ENCODE results near the gene ANKRD22. TPM values are rescaled to one million over a fixed set of nuclear protein-coding genes. Genes with fewer than 3 reads are reported as not detected.
A peak's percentile ranks its signal among the peaks of the same experiment; 100 is the strongest.

The ANKRD22 gene
- total RNA-seq, 2 experiments from 2014 or later = not detected

DNA sequence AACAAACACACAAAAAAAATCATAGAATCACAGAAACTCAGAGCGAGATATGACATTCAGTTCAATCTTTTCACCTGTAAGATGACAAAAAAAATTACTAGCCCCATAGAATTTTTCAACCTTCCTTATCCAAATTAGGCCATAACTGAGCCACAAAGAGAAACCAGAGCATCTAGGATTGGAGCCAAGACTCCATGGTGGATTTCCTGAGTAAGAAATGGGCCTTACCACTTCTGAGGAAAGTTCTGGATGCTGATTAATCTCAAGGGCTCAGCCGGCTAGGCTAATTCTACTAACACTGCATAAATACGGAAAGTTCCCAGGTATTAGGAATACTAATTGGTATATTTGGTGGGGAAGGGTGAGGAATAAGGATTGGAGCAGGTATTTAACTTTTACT lies 32.4 kb downstream of the ANKRD22 start:
- DNase-seq (no peak), ATAC-seq (ENCODE audit: low read depth) (no peak)
- Mint-ChIP-seq H3K4me1 (peaks cover 12% of the 10 kb centered on the region), H3K9me3 (no peaks in the 10 kb centered on the region), H3K27me3 (peaks cover 1% of the 10 kb centered on the region), H3K4me3 (no peak overlapping the region), H3K36me3 (peaks cover 3% of the 10 kb centered on the region), H3K27ac (no peak overlapping the region)
- POLR2A ChIA-PET = no interaction called here

- no peak overlapping the region for H3K4me3 Mint-ChIP-seq
- H3K27ac Mint-ChIP-seq = no peak overlapping the region
- no peaks in the 10 kb centered on the region for H3K9me3 Mint-ChIP-seq
- H3K4me1 Mint-ChIP-seq = peaks cover 10% of the 10 kb centered on the region
- DNase-seq (no peak), ATAC-seq (ENCODE audit: low read depth) (no peak)
- POLR2A ChIA-PET = no interaction called here
- peaks cover 5% of the 10 kb centered on the region for H3K27me3 Mint-ChIP-seq
- H3K36me3 Mint-ChIP-seq = no peaks in the 10 kb centered on the region
Measured at GRCh38 chr10:88813200-88813599, 38.4 kb downstream of the ANKRD22 start.

DNA sequence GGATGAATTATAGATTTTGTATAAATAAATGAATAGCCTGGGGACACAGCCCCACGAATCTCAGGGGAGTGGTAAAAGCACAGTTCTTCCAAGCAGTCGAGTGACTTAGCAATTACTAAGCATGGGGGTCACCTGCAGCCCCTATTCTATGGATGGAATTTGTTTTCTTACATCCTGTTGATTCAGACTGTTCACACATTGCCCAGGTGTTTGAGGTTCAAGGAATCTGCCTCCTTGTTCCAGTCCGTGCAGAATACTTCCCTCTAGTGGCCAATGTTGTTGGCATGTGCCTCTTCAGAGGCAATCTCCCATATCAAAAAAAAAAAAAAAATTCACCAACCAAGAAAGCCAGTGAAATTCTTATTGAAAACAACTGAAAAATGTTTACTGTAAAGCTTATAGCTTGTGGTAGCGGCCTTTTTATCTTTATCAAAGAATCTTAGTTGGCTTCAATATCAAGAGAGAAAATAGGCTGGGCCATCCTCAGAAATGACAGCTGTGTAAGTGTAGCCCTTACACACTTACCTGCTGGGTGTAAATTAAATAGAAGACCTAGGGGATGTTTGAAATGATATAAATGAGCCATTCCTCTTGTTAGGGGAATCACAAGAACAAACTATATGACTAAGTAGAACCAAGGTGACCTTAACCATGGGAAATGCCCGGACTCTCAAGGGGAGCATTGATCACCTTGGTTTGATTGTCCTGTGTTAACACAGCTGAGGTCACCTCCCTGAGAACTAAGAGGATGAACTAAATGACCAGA lies 41.3 kb downstream of the ANKRD22 start:
- Mint-ChIP-seq H3K27ac (no peak overlapping the region), H3K9me3 (no peaks in the 10 kb centered on the region), H3K4me3 (no peak overlapping the region), H3K36me3 (no peaks in the 10 kb centered on the region), H3K4me1 (peaks cover 7% of the 10 kb centered on the region), H3K27me3 (peaks cover 3% of the 10 kb centered on the region)
- ATAC-seq (ENCODE audit: low read depth) = peak; percentile 70
- DNase-seq = no peak
- POLR2A ChIA-PET = interaction anchor here (1.1 kb wide), 1 partner anchor 14 kb away, joined by 4 read pairs; no protein-coding TSS in a partner anchor

- no peak for DNase-seq
- Mint-ChIP-seq H3K27me3 (peaks cover 3% of the 10 kb centered on the region), H3K27ac (no peak overlapping the region), H3K36me3 (no peaks in the 10 kb centered on the region), H3K4me3 (no peak overlapping the region), H3K4me1 (peaks cover 4% of the 10 kb centered on the region), H3K9me3 (no peaks in the 10 kb centered on the region)
- POLR2A ChIA-PET = no interaction called here
- ATAC-seq (ENCODE audit: low read depth) = no peak
Measured at GRCh38 chr10:88809621-88810020, 42.0 kb downstream of the ANKRD22 start.

- DNase-seq = no peak
- Mint-ChIP-seq H3K27me3 (no peaks in the 10 kb centered on the region), H3K9me3 (no peaks in the 10 kb centered on the region), H3K4me1 (peaks cover 4% of the 10 kb centered on the region), H3K36me3 (no peaks in the 10 kb centered on the region), H3K27ac (no peak overlapping the region), H3K4me3 (no peak overlapping the region)
- no peak for ATAC-seq (ENCODE audit: low read depth)
- POLR2A ChIA-PET = no interaction called here
Measured at GRCh38 chr10:88805924-88806323, 45.7 kb downstream of the ANKRD22 start.

DNA sequence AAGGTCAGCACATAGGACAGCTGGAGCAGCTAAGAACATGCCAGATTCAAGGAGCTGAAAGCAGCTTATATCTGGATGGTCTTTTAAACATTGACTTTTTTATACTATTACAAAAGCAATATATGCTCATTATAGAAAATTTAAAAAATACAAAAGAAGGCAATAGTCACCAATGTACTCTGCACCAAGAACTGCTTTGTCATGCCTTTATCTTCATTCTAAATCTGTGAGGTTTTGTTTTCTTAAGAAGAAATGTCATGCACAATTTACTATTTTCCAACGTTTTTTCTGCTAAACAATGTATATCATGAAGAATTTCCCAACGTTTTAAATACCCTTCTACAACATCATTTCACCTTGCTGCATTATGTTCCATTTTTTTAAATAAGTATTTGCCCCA lies 46.3 kb downstream of the ANKRD22 start:
- POLR2A ChIA-PET = no interaction called here
- H3K9me3 Mint-ChIP-seq = no peaks in the 10 kb centered on the region
- DNase-seq (no peak), ATAC-seq (ENCODE audit: low read depth) (no peak)
- H3K36me3 Mint-ChIP-seq = no peaks in the 10 kb centered on the region
- H3K4me3 Mint-ChIP-seq = no peak overlapping the region
- no peak overlapping the region for H3K27ac Mint-ChIP-seq
- H3K27me3 Mint-ChIP-seq = no peaks in the 10 kb centered on the region
- H3K4me1 Mint-ChIP-seq = peaks cover under 1% of the 10 kb centered on the region

DNA sequence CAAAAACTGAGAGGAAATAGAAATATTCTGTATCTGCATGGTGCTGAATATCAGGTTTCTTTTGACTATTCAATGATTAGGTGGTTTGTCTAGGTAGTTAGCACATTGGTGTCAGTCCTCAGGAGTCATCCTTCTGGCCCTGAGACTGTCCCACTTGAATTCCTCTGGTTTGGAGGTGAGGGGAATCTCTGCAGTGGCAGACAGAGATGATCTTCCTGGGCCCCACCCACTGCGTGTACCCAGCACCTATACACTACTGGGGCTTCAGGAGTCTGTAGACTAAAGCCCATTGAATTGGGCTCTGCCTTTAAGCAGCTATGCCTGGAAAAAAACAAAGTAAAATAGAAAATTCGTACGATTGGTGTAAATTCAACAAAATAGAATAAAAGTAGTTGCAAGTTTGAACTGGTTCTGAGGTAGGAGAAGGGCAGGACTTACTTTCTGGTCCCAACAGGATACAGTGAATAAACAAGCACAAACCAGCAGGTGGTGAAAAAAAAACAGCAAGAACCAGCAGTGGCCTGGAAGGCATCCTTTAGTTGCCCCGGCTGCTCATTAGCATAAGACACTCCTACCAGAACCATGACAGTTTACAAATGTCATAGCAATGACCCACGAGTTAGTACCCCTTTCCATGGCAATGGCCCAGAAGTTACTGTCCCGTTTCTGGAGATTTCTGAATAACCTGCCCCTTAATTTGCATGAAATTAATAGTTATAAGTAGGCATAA lies 47.4 kb downstream of the ANKRD22 start:
- H3K36me3 Mint-ChIP-seq = no peaks in the 10 kb centered on the region
- no peaks in the 10 kb centered on the region for H3K4me1 Mint-ChIP-seq
- no peak overlapping the region for H3K4me3 Mint-ChIP-seq
- DNase-seq (no peak), ATAC-seq (ENCODE audit: low read depth) (no peak)
- no peak overlapping the region for H3K27ac Mint-ChIP-seq
- no peaks in the 10 kb centered on the region for H3K9me3 Mint-ChIP-seq
- H3K27me3 Mint-ChIP-seq = peaks cover 3% of the 10 kb centered on the region
- POLR2A ChIA-PET = no interaction called here

- no peaks in the 10 kb centered on the region for H3K36me3 Mint-ChIP-seq
- ATAC-seq (ENCODE audit: low read depth) = no peak
- no peak overlapping the region for H3K4me3 Mint-ChIP-seq
- peaks cover 6% of the 10 kb centered on the region for H3K27me3 Mint-ChIP-seq
- H3K27ac Mint-ChIP-seq = no peak overlapping the region
- no peak for DNase-seq
- POLR2A ChIA-PET = no interaction called here
- H3K4me1 Mint-ChIP-seq = no peaks in the 10 kb centered on the region
- no peaks in the 10 kb centered on the region for H3K9me3 Mint-ChIP-seq
Measured at GRCh38 chr10:88803641-88804040, 48.0 kb downstream of the ANKRD22 start.

DNA sequence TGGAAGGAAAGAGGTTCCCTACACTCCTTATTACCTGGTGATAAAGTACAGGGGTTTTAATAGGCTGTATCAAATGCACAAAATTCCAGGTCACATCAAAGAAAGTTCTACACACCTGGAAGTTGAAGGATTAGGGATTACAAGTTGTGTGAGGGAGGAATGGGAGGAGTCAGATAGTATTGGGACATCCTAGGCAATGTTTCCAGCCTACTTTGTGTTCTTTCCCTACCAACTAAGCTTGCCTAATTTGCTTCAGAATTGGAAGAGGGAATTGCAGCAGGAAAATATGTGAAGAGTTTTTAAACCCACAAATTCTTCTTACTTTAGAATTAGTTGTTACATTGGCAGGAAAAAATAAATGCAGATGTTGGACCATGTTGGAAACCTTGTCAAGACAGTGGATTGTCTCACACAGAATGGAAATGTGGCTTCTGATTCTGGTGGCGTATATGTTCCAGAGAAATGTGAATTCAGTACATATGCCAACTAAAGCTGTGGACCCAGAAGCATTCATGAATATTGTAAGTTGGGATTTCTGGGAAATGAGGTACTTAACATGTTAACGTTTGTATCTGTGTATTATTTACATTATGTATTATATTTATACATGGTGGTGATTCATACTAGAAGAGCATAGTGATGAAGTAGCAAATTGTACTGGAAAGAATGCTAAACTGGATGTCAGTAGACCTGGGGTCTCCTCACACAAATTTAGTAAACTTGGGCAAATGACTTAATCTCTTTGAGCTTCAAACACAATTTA lies 48.9 kb downstream of the ANKRD22 start, which contains the start of gene LIPM:
LIPM (plus strand) TSS at position 208 of the 763 bp plus-strand sequence; CDS start at position 375, 167 bp downstream.
- peaks cover 6% of the 10 kb centered on the region for H3K27me3 Mint-ChIP-seq
- H3K4me3 Mint-ChIP-seq = no peak within 1 kb of the TSS
- POLR2A ChIA-PET = no interaction called here

DNA sequence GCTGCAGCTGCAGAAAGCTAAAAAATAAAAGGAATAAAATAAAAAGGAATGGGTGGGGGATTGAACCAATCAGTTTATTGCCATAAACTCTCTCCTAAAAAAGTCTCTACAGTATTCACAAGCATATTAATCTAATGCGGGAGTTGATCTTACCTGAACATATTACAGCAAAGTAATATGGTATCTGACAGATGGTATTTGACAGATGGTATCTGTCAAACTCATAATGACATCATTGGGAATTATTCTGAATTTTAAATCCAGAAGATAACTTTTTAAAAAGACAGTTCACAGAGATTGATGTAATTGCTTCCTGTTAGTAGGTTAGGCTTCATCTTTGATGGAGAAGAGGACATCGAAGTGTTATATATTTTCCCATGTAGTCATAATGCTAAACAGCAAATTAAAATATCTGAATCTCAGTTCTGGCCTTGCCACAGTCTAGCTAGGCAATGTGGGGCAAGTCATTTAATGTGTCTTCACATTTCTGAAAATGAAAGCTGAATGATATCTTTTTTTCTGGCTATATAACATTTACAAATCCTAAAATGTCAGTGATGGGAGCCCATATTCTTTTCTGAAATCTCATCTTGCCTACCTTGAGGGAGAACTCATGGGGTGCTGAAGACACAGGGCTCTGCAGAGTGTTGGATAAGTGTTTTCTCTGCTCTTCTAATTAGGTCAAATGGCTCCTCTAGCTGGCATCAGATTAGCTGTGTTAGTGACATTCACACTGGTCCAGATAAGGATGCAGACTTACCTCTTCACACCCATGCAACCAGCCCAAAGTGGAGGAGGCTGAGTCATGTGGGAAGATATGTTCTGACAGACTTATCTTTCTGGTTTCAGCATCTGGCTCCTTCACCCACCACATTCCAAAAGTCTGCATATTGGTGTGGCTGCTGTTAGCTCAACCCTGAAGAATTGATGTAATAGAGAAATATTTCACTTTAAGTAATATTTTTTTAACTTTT lies 51.2 kb downstream of the ANKRD22 start:
- Mint-ChIP-seq H3K4me1 (no peaks in the 10 kb centered on the region), H3K9me3 (no peaks in the 10 kb centered on the region), H3K4me3 (no peak overlapping the region), H3K36me3 (no peaks in the 10 kb centered on the region), H3K27ac (no peak overlapping the region), H3K27me3 (peaks cover 6% of the 10 kb centered on the region)
- ATAC-seq (ENCODE audit: low read depth) (no peak), DNase-seq (no peak)
- POLR2A ChIA-PET = no interaction called here

More for the DNA sequence above, 48.9 kb downstream of the ANKRD22 start, which contains the start of gene LIPM:
- H3K4me1 Mint-ChIP-seq = no peaks in the 10 kb centered on the region
- H3K27ac Mint-ChIP-seq = no peak within 1 kb of the TSS
- ATAC-seq (ENCODE audit: low read depth) (no peak), DNase-seq (no peak)
- H3K36me3 Mint-ChIP-seq = no peaks in the 10 kb centered on the region
- no peaks in the 10 kb centered on the region for H3K9me3 Mint-ChIP-seq

DNA sequence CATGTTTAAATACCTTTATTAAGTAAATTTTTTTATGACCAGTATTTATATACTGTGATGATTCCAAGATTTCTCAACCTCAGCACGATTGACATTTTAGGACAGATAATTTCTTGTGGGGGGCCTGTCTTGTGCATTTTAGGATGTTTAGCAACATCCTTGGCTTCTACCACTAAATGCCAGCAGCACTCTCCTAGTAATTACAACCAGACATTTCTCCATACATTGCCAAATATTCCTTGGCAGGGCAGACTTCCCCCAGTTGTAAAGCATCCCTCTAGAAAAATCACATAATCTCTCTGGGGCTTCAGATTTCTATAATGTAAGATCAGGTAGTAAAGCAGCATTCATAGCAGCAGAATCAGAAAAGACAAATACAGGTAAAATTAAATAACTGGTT lies 56.9 kb downstream of the ANKRD22 start:
- Mint-ChIP-seq H3K4me1 (peaks cover 15% of the 10 kb centered on the region), H3K27ac (no peak overlapping the region), H3K4me3 (no peak overlapping the region), H3K9me3 (no peaks in the 10 kb centered on the region), H3K36me3 (no peaks in the 10 kb centered on the region), H3K27me3 (peaks cover 6% of the 10 kb centered on the region)
- DNase-seq (no peak), ATAC-seq (ENCODE audit: low read depth) (no peak)
- POLR2A ChIA-PET = no interaction called here

DNA sequence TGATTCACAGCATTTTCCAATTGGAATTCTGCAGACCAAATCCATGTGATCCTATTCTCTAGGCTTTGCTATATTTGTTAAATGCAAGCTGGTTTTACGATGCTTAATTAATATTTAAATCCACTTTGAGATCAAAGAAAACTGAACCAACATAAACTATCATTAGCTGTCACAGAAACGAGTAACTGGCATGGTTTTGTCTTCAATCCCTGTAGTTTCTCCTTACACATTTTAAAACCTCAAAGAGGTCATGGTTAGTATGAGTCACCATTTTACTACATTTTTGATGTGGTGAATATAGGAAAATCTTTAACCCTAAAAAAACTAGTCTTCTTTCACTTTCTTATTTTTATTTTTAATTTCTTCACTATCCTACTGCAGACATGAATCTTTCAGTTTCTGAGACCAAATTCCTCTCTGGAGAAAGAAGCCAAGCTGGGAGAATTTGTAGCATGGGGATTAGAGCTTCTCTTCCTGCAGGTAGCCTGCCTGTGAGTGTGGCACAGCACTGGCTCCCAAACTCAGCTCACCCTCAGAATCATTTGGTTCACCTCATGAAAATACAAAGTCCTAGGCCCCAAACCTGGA lies 57.8 kb downstream of the ANKRD22 start:
- Mint-ChIP-seq H3K4me1 (peaks cover 15% of the 10 kb centered on the region), H3K27ac (peak overlapping the region; percentile 15), H3K36me3 (no peaks in the 10 kb centered on the region), H3K4me3 (peak overlapping the region; percentile 41), H3K9me3 (no peaks in the 10 kb centered on the region), H3K27me3 (no peaks in the 10 kb centered on the region)
- peak; percentile 70 for ATAC-seq (ENCODE audit: low read depth)
- no peak for DNase-seq
- POLR2A ChIA-PET = no interaction called here
